GM21423 (cell line): Measurements from ENCODE around the gene CTNNBL1.

Experiments
- ATAC-seq: cut with Tn5 transposase; IDR thresholded peaks from one replicate; pipeline ENCODE4 v1.9.1; 2021; ENCODE audit warnings: mild to moderate bottlenecking, moderate library complexity; ENCODE audit not compliant: unreplicated experiment

CTNNBL1 gene

GRCh38 chr20:37875460-37876175, 181.8 kb downstream of the CTNNBL1 start:
- ATAC-seq = no peak

- no peak for ATAC-seq
These were observed 183.0 kb downstream of the CTNNBL1 start for GRCh38 chr20:37876863-37877262.

- no peak for ATAC-seq
These were observed 184.3 kb downstream of the CTNNBL1 start for GRCh38 chr20:37877832-37878772.

GRCh38 chr20:37878835-37879599, 185.2 kb downstream of the CTNNBL1 start:
- ATAC-seq = no peak

- ATAC-seq = no peak
These were observed 186.0 kb downstream of the CTNNBL1 start for GRCh38 chr20:37879843-37880242.

GRCh38 chr20:37880726-37881591, 187.1 kb downstream of the CTNNBL1 start:
- ATAC-seq = no peak

- ATAC-seq = no peak
These were observed 187.9 kb downstream of the CTNNBL1 start for GRCh38 chr20:37881601-37882343.

GRCh38 chr20:37882961-37883712, 189.3 kb downstream of the CTNNBL1 start:
- no peak for ATAC-seq

GRCh38 chr20:37885042-37885441, 191.2 kb downstream of the CTNNBL1 start:
- no peak for ATAC-seq

GRCh38 chr20:37885593-37886503, 192.0 kb downstream of the CTNNBL1 start:
- ATAC-seq = no peak

- ATAC-seq = no peak
These were observed 193.0 kb downstream of the CTNNBL1 start for GRCh38 chr20:37886851-37887297.

GRCh38 chr20:37888641-37889040, 194.8 kb downstream of the CTNNBL1 start:
- ATAC-seq = no peak

GRCh38 chr20:37890108-37890507, 196.3 kb downstream of the CTNNBL1 start:
- ATAC-seq = no peak

- no peak for ATAC-seq
These were observed 196.8 kb downstream of the CTNNBL1 start for GRCh38 chr20:37890643-37891042.

- ATAC-seq = no peak
These were observed 198.2 kb downstream of the CTNNBL1 start for GRCh38 chr20:37892001-37892400.

GRCh38 chr20:37893566-37894241, 199.9 kb downstream of the CTNNBL1 start:
- no peak for ATAC-seq

GRCh38 chr20:37894454-37894853, 200.6 kb downstream of the CTNNBL1 start:
- ATAC-seq = no peak
